HG03571 (cell line): ENCODE measurements around the gene GABRG3.

ENCODE experiments used
- ATAC-seq: cut with Tn5 transposase; IDR thresholded peaks from one replicate; pipeline ENCODE4 v1.9.1; 2021; ENCODE audit not compliant: unreplicated experiment

GABRG3 gene

DNA sequence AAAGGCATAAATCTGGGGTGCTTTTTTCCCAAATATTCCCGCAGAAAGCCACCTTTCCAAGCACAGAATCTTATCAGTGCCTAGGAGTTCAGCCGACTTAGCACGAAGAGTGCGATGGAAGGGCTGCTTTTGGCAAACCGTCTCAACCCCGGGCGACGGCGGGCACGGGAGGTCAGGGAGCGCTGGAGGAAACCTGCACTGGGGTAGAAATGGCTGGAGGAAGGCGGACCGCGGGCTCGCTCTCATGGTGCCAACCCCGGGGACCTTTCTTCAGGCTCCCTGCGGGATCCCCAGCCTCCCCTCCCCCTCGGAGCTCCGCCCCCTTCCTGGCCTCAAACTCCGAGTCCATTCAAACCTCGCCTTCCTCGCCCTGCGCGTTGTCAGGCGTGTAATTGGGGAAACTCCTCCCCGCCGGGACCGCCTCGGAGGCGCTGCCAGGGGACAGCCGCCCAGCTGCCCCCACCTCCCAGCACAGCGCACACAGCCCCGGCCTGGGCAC lies at the start of gene GABRG3:
Gene GABRG3 (plus strand): TSS at position 470 of the 499 bp plus-strand sequence.
- no peak for ATAC-seq

DNA sequence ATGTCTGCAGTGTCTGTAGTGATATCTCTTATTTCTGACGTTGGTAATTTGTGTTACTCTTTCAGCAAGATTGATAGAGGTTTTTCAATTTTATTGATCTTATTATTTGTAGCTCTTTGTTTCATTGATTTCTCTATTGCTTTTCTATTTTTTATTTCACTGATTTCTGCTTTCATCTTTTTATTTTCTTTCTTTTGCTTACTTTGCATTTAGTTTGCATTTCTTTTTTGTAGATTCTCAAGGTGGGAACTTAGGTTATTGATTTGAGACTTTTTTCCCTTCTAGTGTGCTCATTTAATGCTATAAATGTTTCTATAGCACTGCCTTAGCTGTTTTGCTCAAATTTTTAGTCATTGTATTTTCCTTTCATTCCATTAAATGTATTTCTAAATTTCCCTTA lies 49.5 kb upstream of the GABRG3 start:
- ATAC-seq: no peak

DNA sequence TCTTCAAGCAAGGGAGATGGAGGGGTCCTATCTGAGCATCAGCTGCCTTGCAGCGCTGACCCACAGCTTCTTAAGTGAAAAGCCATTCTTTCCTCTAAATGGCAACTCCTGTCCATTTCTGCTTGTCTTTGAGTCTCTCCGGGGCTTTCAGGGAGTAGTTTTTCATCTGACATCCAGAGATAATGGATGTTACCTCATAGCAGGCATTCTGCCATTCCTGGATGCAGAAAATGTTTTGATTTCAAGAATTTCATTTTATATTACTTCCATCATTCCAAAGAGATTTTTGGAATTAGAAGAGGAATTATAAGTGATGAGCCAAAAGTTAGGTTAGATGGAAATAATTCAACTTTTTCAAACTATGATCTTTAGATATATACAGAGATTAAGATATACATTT lies 44.9 kb upstream of the GABRG3 start:
- ATAC-seq: no peak

DNA sequence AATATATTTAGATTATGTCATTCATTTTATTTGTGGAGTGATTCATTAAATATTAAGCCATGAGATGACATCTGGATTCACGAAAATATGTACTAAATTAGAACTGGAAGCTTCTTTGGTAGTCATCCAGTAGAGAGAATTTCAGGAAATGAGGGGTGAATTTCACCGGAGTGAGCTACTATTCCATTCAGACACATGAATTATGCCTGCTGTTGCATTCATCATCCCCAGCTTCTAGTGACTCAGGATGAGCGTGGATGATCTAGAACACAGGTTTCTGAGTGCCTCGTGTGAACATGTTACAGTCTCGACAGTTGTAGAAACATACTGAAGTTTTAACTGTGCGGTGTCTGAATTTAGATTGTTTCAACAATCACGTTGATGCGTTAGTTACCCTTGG lies 42.9 kb upstream of the GABRG3 start:
- ATAC-seq: no peak

DNA sequence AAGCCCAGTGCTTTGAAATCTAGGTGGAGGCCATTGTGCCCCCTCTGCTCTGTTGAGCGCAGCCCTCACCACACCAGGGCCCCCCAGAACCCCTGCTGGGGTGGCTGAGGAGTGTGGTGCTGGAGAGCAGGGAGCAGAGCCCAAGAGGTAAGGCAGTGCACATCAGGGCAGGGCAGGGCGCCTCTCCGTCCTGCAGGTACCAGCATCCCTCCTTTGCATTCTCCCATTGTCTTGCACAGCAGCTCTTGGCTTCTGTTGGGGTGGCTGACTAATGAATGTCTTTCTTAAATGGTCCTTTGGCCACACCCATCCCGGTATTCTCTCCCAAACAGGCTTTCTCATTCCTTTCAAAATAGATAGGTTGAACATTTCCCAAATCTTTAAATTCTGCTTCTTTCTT lies 41.4 kb upstream of the GABRG3 start:
- ATAC-seq: no peak

DNA sequence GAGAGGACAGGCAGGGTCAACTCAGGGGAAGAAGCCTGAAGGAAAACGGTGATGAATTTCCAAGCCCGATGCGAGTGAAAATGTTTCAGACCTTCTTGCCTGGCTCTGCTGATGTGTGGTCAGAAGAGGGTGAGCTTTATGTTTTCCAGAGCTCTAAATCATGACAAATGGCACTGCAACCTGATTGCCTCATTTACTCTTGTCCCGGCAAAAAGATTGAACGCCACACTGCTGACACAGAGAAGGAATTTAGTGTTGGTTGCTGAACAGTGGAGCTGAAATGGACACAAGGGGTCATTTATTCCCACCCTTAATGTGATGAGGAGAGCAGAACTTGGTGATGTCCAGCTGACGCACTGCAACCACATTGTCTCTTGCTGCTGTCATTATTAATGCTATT lies 36.1 kb upstream of the GABRG3 start:
- no peak for ATAC-seq

DNA sequence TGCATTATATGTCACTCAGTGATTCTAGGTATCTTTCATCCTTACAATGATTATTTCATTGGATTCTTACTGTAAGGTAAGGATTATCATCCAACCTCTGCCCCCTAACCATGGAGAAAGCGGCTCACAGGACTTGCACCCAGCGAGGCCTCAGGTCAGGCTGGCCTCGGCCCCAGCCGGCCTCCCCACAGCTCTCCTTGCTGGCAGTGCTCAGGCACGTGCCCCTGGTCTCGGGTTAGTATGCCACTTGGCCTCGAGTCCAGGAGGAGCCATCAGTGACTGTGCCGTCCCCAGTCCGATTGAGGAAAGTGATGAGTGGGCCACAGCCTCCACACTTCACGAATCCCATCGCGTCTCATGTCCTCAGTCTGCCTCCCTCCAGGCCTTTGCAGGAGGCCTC lies 35.7 kb upstream of the GABRG3 start:
- ATAC-seq: no peak

DNA sequence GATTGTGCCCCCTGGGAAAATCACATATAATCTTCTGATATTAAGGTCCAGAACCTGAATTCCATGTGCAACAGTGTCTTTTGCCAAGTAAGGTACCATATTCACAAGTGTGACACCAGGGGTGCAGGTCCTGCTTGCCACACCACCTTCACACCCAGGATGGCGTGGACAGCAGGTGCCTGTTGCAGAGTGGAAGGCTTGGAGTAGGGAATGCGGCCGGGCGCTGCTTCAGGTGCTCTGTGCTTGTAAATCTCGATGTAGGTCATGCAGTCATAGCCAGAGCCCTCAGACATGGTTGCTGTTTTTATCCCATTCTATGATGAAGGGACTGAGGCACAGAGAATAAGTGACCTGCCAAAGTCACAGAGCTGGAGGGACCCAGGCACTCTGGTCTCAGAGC lies 34.5 kb upstream of the GABRG3 start:
- no peak for ATAC-seq

DNA sequence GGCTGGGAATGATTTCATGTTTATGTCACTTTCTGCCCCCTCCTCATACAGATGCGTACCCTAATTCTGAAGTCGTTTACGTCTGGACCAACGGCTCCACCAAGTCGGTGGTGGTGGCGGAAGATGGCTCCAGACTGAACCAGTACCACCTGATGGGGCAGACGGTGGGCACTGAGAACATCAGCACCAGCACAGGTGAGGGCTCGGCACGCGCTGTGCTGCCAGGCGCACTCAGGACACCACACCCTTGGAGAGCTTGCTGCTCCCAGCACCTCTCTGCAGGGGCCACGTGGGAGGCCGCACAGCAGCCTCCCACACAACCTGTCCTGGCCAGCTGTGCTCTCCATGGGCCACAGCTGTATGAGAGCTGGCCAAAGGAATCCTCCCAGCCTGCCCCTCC lies 33.8 kb upstream of the GABRG3 start:
- ATAC-seq: no peak

DNA sequence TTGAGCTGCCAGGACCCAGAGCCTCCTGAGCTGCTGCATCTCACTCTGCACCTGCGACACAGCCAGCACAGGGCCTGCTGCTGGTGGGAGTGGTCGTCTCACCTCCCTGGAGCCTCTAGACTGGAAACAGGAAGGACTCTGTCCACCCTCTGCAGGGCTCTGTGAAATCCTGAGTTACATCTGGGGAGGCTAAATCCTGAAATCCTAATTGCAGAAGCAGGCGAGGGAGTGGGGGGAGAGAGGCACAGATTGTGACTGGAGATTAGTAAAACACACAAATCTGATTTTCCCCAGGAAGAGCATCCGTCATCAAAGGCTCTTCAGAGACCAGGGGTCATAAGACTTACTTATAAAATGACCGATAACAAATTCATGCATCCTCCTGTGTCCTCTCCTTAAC lies 31.6 kb upstream of the GABRG3 start:
- ATAC-seq: no peak

DNA sequence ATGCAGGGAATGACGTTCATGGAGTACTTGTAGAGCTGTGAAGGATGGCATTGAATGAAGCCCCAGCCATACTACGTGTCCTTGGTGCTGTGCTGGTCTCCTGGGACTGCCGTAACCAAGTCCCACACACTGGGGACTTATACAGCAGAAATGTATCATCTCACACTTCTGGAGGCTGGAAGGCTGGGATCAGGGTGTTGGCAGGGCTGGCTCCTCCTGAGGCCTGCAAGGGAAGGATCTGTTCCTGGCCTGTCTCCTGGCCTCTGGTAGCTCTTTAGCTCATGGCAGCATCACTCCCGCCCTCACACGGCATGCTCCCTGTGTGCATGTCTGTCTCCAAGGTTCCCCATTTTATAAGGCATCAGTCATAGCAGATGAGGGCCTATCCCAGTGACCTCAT lies 29.5 kb upstream of the GABRG3 start:
- no peak for ATAC-seq

DNA sequence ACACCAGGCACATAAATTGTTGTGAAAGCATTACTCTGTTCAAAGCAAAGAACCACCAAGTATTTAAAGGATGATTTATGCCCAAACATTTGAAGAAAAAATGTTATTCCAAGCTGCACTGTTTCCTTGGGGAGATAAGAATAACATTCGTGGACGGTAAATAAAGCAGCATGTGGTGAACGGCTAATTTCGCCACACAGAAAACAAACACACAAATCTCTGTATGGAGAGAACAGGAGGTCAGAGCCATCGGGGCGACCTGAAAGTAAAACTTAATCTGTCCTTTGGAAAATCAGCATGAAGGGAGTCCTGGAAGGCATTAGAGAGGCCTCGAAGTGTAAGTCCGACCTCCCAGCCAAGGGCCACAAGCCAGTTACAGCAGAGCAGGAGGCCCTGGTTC lies 27.1 kb upstream of the GABRG3 start:
- no peak for ATAC-seq

DNA sequence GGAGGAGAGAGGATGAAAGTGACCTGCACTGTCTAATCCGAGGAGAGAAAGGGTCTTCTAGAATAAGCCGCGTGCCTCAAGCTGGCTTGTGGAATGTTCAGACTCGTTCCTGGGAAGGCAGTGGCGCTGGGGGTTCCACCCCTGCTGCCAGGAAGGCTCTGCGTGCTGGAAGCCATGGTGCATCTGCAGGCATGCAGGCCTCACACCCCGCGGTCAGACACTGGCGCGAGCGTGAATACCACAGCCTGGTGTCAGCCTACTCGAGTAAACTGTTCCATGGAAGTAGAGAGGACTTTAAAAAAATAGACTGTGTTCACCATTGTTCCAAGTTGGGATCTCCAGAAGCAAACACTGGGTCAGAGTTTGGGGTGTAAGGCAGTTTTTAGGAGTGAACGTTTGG lies 25.9 kb upstream of the GABRG3 start:
- no peak for ATAC-seq

DNA sequence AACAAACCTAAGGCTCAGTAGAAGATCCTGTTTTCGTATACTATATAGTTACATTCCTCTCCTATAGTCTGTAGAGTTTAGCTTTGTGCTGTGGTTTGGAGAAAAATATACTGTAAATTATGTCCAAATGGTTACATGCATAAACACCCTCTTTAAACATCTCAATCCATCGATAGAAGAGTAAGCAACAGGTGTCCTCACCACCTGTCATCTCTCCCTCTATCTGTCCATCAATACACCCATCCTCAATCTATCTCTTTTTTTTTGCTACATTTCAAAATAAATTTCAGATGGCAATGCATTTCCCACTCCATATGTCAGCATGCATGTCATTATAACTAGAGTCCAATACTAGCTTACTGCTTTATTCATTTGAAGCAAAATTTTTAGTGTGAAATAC lies 21.0 kb upstream of the GABRG3 start:
- no peak for ATAC-seq

DNA sequence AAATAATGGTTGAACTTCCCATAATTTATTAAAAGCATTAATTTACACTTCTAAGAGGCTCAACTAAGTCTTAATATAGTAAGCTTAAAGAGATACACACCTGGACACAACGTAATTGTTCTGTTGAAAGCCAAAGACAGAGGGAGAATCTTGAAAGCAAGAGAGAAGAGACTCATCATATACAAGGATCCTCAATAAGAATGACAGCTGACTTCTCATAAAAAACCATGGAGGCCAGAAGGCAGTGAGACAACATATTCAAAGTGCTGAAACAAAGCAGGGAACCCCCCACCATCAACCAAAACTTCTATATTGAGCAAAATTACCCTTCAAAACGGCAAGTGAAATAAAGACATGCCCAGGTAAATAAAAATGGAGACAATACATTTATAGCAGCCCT lies 16.6 kb upstream of the GABRG3 start:
- no peak for ATAC-seq

DNA sequence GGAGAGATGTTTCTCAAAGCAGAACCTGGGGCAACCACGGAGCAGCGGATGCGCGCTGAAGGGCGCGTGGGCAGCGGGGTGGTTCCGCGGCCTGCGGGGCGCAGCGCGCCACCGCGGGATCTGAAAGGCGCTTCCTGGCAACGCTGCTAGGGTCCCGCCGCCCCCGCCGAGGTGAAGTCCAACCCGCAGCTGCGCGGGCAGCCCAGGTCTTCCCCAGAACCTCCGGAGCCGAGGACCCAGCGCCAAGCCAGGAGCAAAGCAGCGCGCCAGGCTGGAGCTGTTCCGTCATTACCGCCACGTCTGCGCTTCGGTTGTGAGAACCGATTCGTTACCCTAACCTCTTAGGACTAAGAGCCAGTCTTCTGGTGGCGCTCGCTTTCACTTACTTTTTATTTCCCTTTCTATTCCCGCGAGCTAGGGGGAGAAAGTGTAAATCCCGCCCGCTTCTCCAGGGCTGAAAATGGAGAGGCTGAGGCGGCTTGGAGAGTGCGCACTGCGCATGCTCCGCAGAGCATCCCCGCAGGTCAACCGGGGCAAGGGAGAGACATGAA lies 3.2 kb upstream of the GABRG3 start:
- ATAC-seq: no peak

DNA sequence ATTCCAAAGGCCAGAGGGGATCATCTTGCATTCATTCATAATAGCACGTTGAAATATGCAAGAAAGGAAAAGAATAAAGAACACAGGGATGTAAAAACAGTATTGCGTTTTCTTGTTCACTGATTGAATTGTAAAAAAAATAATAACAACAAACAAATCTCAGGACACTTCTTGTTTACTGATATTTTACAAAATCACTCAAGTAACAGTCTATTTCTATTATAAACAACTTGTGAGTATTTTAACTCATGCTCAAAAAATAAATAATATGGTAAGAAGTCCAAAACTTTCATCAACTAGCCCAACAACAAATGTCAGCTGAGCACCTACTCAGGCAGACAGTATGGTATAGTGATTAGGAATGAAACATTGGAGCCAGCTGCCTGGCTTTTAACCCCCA lies 2.2 kb upstream of the GABRG3 start:
- ATAC-seq: no peak

DNA sequence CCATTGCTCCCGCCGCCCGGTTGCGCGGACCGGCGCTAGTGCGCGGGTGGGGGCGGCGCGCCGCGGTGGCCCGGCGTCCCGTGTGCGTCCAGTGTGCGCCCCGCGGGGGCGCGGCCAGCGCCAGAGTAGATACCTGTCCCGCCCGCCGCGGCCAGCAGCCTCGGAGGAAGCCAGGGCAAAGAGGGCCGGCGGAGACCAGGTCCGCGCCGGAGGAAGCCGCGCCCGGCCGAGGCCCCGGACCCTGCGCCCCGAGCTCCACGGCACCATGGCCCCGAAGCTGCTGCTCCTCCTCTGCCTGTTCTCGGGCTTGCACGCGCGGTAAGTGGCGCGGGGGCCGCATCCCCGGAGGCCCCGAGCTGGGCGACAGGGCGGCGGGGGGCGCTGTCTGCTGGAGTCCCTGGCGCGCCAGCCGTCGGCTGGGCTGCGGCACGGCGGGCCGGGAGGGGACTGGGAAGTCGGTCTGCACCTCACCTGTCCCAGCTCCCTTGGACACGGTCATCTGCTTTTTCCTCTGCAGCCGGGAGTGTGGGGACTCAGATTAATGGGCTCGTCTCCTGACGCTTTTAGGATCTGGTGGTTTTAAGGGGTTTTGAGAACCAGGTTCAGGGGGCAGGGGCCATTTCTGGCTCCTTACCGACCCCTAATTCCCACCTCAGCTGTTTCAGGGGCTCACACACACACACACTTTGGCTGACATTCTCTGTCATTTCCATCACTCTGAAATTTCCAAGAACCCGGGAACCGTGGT lies 464 bp downstream of the GABRG3 start:
- ATAC-seq: no peak

DNA sequence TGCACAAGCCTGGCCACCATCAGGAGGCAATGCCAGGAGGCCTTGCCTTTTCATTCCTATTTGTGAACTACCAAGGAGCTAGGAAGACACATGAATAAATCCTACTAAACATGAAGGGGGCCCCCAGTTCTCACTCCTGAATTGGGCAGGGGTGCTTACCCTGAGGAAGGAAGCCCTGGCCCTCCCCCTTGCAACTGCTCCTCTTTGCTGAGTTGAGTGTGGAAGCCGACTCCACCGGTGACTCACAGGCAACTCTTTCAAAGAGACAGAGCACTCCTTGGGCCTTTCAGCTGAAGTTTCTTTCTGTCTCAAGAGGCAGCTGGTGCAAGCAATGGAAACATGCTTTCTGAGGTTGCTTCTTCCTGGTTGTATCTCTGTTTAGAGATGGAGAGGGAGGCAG lies 1.7 kb downstream of the GABRG3 start:
- ATAC-seq: no peak

DNA sequence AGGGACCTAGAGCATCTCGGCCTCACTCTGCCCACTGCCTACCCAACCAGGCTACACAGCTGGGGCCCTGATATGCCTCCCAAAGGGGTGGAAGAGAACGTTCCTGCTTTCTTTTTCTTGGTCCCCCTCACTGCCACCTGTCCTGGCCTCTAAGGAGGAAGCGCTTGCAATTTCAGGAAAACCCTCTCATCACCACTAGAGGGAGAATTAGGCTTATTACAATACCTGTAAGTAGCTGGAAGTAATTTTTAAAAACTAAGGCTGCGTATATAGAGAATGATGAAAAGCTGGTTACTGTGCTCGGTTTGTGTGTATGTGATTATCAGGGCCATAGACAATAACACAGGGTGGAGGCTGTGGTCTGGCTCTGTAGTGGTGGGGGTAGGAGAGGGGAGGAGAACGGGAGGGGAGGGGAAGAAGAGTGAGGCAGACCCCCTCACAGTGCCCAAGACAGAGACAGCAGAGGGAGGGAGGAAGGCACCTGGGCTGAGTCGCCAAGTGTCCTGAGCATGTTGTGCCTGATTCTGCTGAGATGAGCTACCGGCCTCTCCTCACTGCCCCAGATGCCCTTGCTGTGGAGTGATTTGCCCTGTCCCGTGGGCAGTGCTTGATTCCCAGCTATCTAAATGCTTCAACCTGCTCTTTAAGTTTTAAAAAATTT lies 3.3 kb downstream of the GABRG3 start:
- ATAC-seq: no peak

DNA sequence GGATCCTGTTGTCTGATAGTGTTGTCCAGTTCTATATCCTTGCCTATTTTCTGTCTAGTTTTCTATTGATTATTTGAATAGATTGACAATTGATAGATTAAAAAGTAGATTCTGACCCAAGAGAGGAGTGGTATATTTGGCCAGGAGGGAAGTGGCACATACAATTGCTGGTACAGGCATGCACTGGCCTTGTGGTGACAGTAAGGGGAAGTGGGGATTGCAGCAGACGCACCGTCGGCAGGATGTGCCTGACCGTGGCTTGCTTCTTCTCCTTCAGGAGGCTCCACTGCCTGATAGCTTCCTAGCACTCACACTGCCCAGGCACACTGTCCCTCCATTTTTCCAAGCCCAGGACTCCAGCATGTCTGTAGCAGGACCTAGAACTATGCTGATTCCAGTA lies 10.5 kb downstream of the GABRG3 start:
- no peak for ATAC-seq

DNA sequence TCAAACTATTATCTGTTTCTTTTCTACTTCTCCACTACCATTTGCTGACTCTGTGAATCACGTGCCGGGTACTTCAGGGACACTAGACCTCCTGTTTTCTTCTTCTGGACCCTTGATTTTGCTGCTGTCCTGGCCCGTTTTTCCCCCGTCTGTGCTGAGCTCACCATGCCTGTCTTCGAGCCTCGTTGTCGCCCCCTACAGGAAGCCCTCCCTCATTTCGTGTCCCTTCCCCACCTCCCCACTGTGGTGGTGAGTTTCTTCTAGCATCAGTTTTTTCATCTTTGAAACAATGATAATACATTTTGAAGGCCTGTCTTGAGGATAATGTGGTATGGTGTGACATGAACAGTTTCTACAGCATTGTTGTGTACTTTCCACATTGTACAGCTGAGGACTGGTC lies 12.8 kb downstream of the GABRG3 start:
- ATAC-seq: no peak
